PC-3 (cell line): ENCODE results near the gene PALD1. TPM values are rescaled to one million over a fixed set of nuclear protein-coding genes. Genes with fewer than 3 reads are reported as not detected.
A peak's percentile ranks its signal among the peaks of the same experiment; 100 is the strongest.
"Not testable (repeated sequence)": the region's sequence is repeated elsewhere in the genome, so short reads cannot be mapped to it uniquely, and the experiment has no call there.

ENCODE experiments used
- ATAC-seq: fragments of 200-7000 bp; cut with Tn5 transposase; 2 replicates; pipeline ENCODE4 v1.9.1; 2020; ENCODE audit warnings: mild to moderate bottlenecking, moderate library complexity
- BruUV-seq: library from RNA; stranded (reverse); fragments of 400-500 nt; replicated peaks from 2 replicates; lab custom pipeline; 2021; lab: Mats Ljungman, UMichigan
- CTCF ChIA-PET: fragments of 300-600 bp; sonication (Branson Sonifier 250); formaldehyde crosslinking; loops from one replicate; lab custom pipeline; 2022; ENCODE audit warnings: antibody characterized with exemption; lab: Charles Lee
- POLR2A ChIA-PET: fragments of 300-600 bp; sonication (Branson Sonifier 250); formaldehyde crosslinking; loops from one replicate; lab custom pipeline; 2022; ENCODE audit warnings: antibody characterized with exemption; ENCODE audit not compliant: unreplicated experiment; lab: Charles Lee
- DNase-seq: peaks from one replicate; pipeline ENCODE4 v3.0.0-alpha.2; 2015
- H2AFZ ChIP-seq: fragments of 300-600 bp; sonication (generic); 2 replicates; pipeline ENCODE4 v1.6.0; 2016; ENCODE audit warnings: antibody characterized with exemption, low read length
- H3F3A ChIP-seq: fragments of 300-600 bp; sonication (generic); one replicate; pipeline ENCODE4 v1.6.0; 2017; ENCODE audit warnings: antibody characterized with exemption, low read length, control low read depth, mild to moderate bottlenecking; ENCODE audit not compliant: unreplicated experiment
- H3K27ac ChIP-seq: fragments of 300-600 bp; sonication (generic); 2 replicates; pipeline ENCODE4 v1.5.1; 2016; ENCODE audit warnings: mild to moderate bottlenecking, low read length
- H3K27me3 ChIP-seq: fragments of 300-600 bp; sonication (generic); 2 replicates; pipeline ENCODE4 v1.6.1; 2016; ENCODE audit warnings: low read length, mixed read lengths
- H3K36me3 ChIP-seq: fragments of 300-600 bp; sonication (generic); 2 replicates; pipeline ENCODE4 v1.6.1; 2016; ENCODE audit warnings: low read depth, mixed run types, low read length, mixed read lengths
- H3K4me1 ChIP-seq: fragments of 300-600 bp; sonication (generic); 2 replicates; pipeline ENCODE4 v1.5.1; 2016; ENCODE audit warnings: low read length; ENCODE audit not compliant: insufficient read depth
- H3K4me2 ChIP-seq: fragments of 300-600 bp; sonication (generic); 2 replicates; pipeline ENCODE4 v1.6.0; 2016; ENCODE audit warnings: low read length
- H3K4me3 ChIP-seq: fragments of 300-600 bp; sonication (generic); 2 replicates; pipeline ENCODE4 v1.5.1; 2016; ENCODE audit warnings: mild to moderate bottlenecking, low read length, mixed read lengths
- H3K79me2 ChIP-seq: fragments of 300-600 bp; sonication (generic); 2 replicates; pipeline ENCODE4 v1.6.1; 2017; ENCODE audit warnings: low read length, mixed read lengths
- H3K9ac ChIP-seq: fragments of 300-600 bp; sonication (generic); 2 replicates; pipeline ENCODE4 v1.6.0; 2016; ENCODE audit warnings: mild to moderate bottlenecking, low read length
- H3K9me2 ChIP-seq: fragments of 300-600 bp; sonication (generic); replicated peaks from 2 replicates; pipeline ENCODE4 v1.6.1; 2016; ENCODE audit warnings: mixed run types, low read length, mixed read lengths
- H3K9me3 ChIP-seq: fragments of 300-600 bp; sonication (generic); 2 replicates; pipeline ENCODE4 v1.6.1; 2016; ENCODE audit warnings: low read length, mixed read lengths
- H4K20me1 ChIP-seq: fragments of 300-600 bp; sonication (generic); 2 replicates; pipeline ENCODE4 v1.6.1; 2016; ENCODE audit warnings: low read length, mixed read lengths
- EZH2 ChIP-seq: fragments of 300-600 bp; sonication (generic); IDR thresholded peaks from one replicate; pipeline ENCODE4 v1.6.1; 2017; ENCODE audit warnings: antibody characterized with exemption, mild to moderate bottlenecking, low read length; ENCODE audit not compliant: unreplicated experiment
- EZH2phosphoT487 ChIP-seq: fragments of 300-600 bp; sonication (generic); IDR thresholded peaks from 2 replicates; pipeline ENCODE4 v1.6.1; 2018; ENCODE audit warnings: mild to moderate bottlenecking, antibody characterized with exemption, low read length, borderline replicate concordance
- intact Hi-C: fragments of 100-400 bp; cut with micrococcal nuclease; formaldehyde crosslinking; loops from 2 replicates; pipeline ENCODE4 v1.9.0; 2023
- total RNA-seq: library from RNA; depleted of rRNA; stranded (reverse); fragments of >200 nt; gene quantifications from 2 replicates; pipeline ENCODE4 v1.2.3, GENCODE V29; 2014
- TF ChIP-seq, protein P1 (sequence below): fragments of 300-600 bp; sonication (generic); conservative IDR thresholded peaks from 2 replicates; pipeline ENCODE4 v1.5.1; 2017; ENCODE audit warnings: antibody characterized with exemption, low read depth, mild to moderate bottlenecking, low read length

PALD1 gene
- total RNA-seq, 1 experiment from 2014 or later: 0.80 TPM

DNA sequence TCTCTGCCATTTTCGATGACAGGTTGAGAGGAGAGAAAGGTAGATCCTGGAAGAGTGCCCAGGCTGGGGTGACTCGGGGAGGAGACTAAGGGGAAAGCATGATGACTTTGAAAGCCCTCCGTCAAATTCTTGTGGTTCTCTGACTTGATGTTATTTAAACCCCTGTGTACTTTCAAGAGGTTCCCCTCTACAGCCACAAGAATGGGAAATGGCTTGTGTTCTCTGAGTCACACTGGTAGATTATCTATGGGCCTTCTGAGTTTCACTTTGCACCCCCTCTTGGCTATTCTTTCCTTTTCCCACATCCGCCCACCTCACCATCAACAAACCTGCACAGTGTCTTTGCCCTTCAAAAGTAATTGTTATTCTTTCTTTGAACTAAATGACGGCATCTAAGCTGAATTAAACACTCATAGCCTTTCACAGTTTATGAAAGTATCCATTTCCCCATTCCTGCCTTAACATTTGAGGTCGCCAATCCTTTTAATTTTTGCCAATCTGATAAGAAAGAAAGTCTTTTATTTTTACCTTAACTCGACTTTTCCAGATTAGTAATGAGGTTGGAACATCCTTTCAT lies 99.9 kb downstream of the PALD1 start:
- no peaks in the 10 kb centered on the region for H3K36me3 ChIP-seq
- CTCF ChIA-PET: interaction anchor here (0.5 kb wide), 1 partner anchor 774 kb away, joined by 4 read pairs; no protein-coding TSS in a partner anchor
- peaks cover 5% of the 10 kb centered on the region for H3F3A ChIP-seq
- H2AFZ ChIP-seq: no peak overlapping the region
- peak overlapping the region; percentile 1; the same call in 1 of the 2 replicates for H3K9ac ChIP-seq
- BruUV-seq: no TSS peak
- DNase-seq (peak; percentile 100), ATAC-seq (peak; percentile 82)
- TF ChIP-seq, protein P1, sequence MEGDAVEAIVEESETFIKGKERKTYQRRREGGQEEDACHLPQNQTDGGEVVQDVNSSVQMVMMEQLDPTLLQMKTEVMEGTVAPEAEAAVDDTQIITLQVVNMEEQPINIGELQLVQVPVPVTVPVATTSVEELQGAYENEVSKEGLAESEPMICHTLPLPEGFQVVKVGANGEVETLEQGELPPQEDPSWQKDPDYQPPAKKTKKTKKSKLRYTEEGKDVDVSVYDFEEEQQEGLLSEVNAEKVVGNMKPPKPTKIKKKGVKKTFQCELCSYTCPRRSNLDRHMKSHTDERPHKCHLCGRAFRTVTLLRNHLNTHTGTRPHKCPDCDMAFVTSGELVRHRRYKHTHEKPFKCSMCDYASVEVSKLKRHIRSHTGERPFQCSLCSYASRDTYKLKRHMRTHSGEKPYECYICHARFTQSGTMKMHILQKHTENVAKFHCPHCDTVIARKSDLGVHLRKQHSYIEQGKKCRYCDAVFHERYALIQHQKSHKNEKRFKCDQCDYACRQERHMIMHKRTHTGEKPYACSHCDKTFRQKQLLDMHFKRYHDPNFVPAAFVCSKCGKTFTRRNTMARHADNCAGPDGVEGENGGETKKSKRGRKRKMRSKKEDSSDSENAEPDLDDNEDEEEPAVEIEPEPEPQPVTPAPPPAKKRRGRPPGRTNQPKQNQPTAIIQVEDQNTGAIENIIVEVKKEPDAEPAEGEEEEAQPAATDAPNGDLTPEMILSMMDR: no peak
- TF ChIP-seq EZH2 (no peak), EZH2phosphoT487 (no peak)
- H3K9me3 ChIP-seq: no peaks in the 10 kb centered on the region
- H3K79me2 ChIP-seq: no peaks in the 10 kb centered on the region
- peak overlapping the region; percentile 47 for H3K4me2 ChIP-seq
- no peaks in the 10 kb centered on the region for H3K27me3 ChIP-seq
- POLR2A ChIA-PET: interaction anchor here (0.6 kb wide), 1 partner anchor 37 kb away, joined by 3 read pairs; no protein-coding TSS in a partner anchor
- peak overlapping the region; percentile 70 for H3K27ac ChIP-seq
- peaks cover 47% of the 10 kb centered on the region for H3K4me1 ChIP-seq
- H3K9me2 ChIP-seq: no peaks in the 10 kb centered on the region
- no peaks in the 10 kb centered on the region for H4K20me1 ChIP-seq
- H3K4me3 ChIP-seq: no peak overlapping the region
- intact Hi-C loops: loop anchor here (5.0 kb wide), 1 partner anchor 79 kb away; no protein-coding TSS in a partner anchor

DNA sequence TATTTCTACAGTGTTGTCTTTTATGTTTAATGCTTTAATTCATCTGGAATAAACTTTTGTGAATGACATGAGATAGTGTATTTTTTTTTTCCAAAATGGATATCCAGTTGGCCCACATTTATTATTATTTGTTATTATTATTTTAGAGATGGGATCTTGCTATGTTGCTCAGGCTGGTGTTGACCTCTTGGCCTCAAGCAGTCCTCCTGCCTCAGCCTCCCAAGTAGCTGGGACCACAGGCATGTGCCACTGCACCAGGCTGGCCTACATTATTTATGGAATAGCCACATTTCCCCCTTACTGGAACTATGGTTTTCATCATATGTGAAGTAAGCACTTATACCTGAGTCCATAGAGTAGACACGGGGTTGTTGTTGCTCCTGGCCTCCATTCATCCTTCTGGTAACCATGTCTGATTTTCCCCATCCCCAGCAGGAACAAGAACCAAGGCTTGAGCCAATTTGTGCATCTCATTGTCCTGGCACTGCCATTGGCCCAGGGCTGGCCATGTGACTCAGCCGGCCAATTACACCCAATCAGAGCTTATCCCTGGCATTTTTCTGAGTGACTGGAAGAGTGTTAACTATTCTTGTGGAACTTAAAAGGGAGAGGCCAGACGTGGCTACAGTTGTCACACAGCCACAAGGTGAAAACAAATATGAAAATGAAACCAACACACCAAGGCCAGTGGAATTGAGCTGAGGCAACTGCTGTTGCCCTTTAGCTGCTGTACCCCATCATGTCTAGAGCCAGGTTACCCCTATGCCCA lies 100.9 kb downstream of the PALD1 start:
- Histone ChIP-seq H3K36me3 (no peaks in the 10 kb centered on the region), H3K4me3 (no peak overlapping the region), H3K9me2 (no peaks in the 10 kb centered on the region), H3K4me2 (peak overlapping the region; percentile 47), H3F3A (peaks cover 5% of the 10 kb centered on the region), H3K27ac (peak overlapping the region; percentile 70), H3K79me2 (no peaks in the 10 kb centered on the region), H3K27me3 (no peaks in the 10 kb centered on the region), H3K9ac (peak overlapping the region; percentile 1; the same call in 1 of the 2 replicates), H3K4me1 (peaks cover 47% of the 10 kb centered on the region), H3K9me3 (no peaks in the 10 kb centered on the region), H4K20me1 (no peaks in the 10 kb centered on the region), H2AFZ (no peak overlapping the region)
- CTCF ChIA-PET: no interaction called here
- no TSS peak for BruUV-seq
- POLR2A ChIA-PET: no interaction called here
- intact Hi-C loops: loop anchor here (5.0 kb wide), 1 partner anchor 78 kb away; no protein-coding TSS in a partner anchor
- no peak for TF ChIP-seq EZH2
- TF ChIP-seq, protein P1: no peak
- peak; percentile 33 for DNase-seq
- ATAC-seq: no peak

DNA sequence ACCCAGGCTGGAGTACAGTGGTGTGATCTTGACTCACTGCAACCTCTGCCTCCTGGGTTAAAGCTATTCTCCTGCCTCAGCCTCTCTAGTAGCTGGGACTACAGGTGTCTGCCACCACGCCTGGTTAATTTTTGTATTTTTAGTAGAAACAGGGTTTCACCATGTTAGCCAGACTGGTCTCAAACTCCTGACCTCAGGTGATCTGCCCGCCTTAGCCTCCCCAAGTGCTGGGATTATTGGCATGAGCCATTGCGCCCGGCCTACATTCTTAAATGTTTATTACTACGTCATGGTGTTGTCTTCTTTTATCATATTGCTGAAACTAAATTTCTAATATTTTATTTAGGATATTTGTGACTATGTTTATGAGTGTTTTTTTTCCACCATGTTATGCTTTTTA lies 102.6 kb downstream of the PALD1 start:
- H3K36me3 ChIP-seq, H3K4me3 ChIP-seq, ATAC-seq, DNase-seq, H3K79me2 ChIP-seq, H3F3A ChIP-seq, H3K27me3 ChIP-seq, H4K20me1 ChIP-seq, H3K27ac ChIP-seq, H3K9me2 ChIP-seq, BruUV-seq, H2AFZ ChIP-seq, H3K9ac ChIP-seq, intact Hi-C loops, CTCF ChIA-PET, POLR2A ChIA-PET, H3K9me3 ChIP-seq, H3K4me2 ChIP-seq: not testable (repeated sequence)
- peaks cover 38% of the 10 kb centered on the region for H3K4me1 ChIP-seq
